HEK293 (cell line): ENCODE results near the gene ATRNL1.

Experiments
- CTCF ChIA-PET: fragments of 350-600 bp; formaldehyde crosslinking; extraction: SDS; loops from one replicate; lab custom pipeline; 2021; ENCODE audit warnings: antibody characterized with exemption; lab: Yijun Ruan, JAX
- POLR2A ChIA-PET: fragments of 300-600 bp; formaldehyde crosslinking; extraction: SDS; loops from one replicate; lab custom pipeline; 2020; ENCODE audit warnings: antibody characterized with exemption, inconsistent platforms; lab: Yijun Ruan, JAX
- H3K27ac ChIP-seq: fragments of 200-500 bp; sonication (Bioruptor generic); 2 replicates; pipeline ENCODE4 v1.5.1; 2014; ENCODE audit warnings: low read depth, low read length, control low read depth, inconsistent platforms; ENCODE audit errors: extremely low read depth
- H3K36me3 ChIP-seq, 2 experiments: fragments of 200-500 bp in 1 of 2; sonication (Bioruptor generic) in 1 of 2; 1 replicate in 1 of 2; 2 replicates in 1 of 2; pipeline ENCODE4 v1.5.1; 2014 to 2017; ENCODE audit warnings: inconsistent platforms in 2 of 2, low read length in 2 of 2; ENCODE audit not compliant: control insufficient read depth in 2 of 2, insufficient read depth in 1 of 2
- H3K4me1 ChIP-seq: fragments of 200-500 bp; sonication (Bioruptor generic); 2 replicates; pipeline ENCODE4 v1.5.1; 2014; ENCODE audit warnings: mild to moderate bottlenecking, low read length, inconsistent platforms; ENCODE audit not compliant: control insufficient read depth, insufficient read depth
- H3K4me3 ChIP-seq: 2 replicates; pipeline ENCODE4 v1.5.1; 2011; ENCODE audit warnings: low read depth, mild to moderate bottlenecking, control low read depth, low read length, moderate library complexity
- H3K9me3 ChIP-seq: fragments of 200-500 bp; sonication (Bioruptor generic); 2 replicates; pipeline ENCODE4 v1.5.1; 2014; ENCODE audit warnings: low read depth, low read length, inconsistent platforms; ENCODE audit not compliant: control insufficient read depth, insufficient read depth
- BCL11A ChIP-seq: fragments of 450-650 bp; formaldehyde crosslinking; IDR thresholded peaks from 2 replicates; pipeline ENCODE4 v1.5.1; 2016; ENCODE audit warnings: low read depth, missing biosample characterization, missing genetic modification characterization
- GLIS1 ChIP-seq: fragments of 450-650 bp; formaldehyde crosslinking; IDR thresholded peaks from 2 replicates; pipeline ENCODE4 v1.5.1; 2016; ENCODE audit warnings: missing biosample characterization, missing genetic modification characterization
- HOXA7 ChIP-seq: sonication (generic); formaldehyde crosslinking; IDR thresholded peaks from 2 replicates; pipeline ENCODE4 v1.8.1; 2022; ENCODE audit warnings: missing genetic modification reagents, borderline replicate concordance
- KLF16 ChIP-seq: fragments of 450-650 bp; formaldehyde crosslinking; IDR thresholded peaks from 2 replicates; pipeline ENCODE4 v1.5.1; 2017; ENCODE audit warnings: missing biosample characterization, missing genetic modification characterization
- MYNN ChIP-seq: fragments of 450-650 bp; formaldehyde crosslinking; IDR thresholded peaks from 2 replicates; pipeline ENCODE4 v1.5.1; 2016; ENCODE audit warnings: missing biosample characterization, missing genetic modification characterization, borderline replicate concordance
- MZF1 ChIP-seq: fragments of 450-650 bp; formaldehyde crosslinking; IDR thresholded peaks from 2 replicates; pipeline ENCODE4 v1.5.1; 2017; ENCODE audit warnings: missing biosample characterization, missing genetic modification characterization, borderline replicate concordance
- SCRT2 ChIP-seq: fragments of 450-650 bp; formaldehyde crosslinking; IDR thresholded peaks from 2 replicates; pipeline ENCODE4 v1.5.1; 2016; ENCODE audit warnings: missing biosample characterization, missing genetic modification characterization
- ZBTB8A ChIP-seq: fragments of 450-650 bp; formaldehyde crosslinking; IDR thresholded peaks from 2 replicates; pipeline ENCODE4 v1.5.1; 2016; ENCODE audit warnings: missing biosample characterization, missing genetic modification characterization
- ZFP41 ChIP-seq: fragments of 450-650 bp; formaldehyde crosslinking; IDR thresholded peaks from 2 replicates; pipeline ENCODE4 v1.5.1; 2016; ENCODE audit warnings: missing biosample characterization, missing genetic modification characterization, borderline replicate concordance
- ZNF132 ChIP-seq: fragments of 450-650 bp; formaldehyde crosslinking; IDR thresholded peaks from 2 replicates; pipeline ENCODE4 v1.5.1; 2017; ENCODE audit warnings: missing biosample characterization, missing genetic modification characterization, borderline replicate concordance
- ZNF266 ChIP-seq: fragments of 450-650 bp; formaldehyde crosslinking; IDR thresholded peaks from 2 replicates; pipeline ENCODE4 v1.5.1; 2016; ENCODE audit warnings: missing biosample characterization, missing genetic modification characterization, low read depth
- ZNF433 ChIP-seq: fragments of 450-650 bp; formaldehyde crosslinking; IDR thresholded peaks from 2 replicates; pipeline ENCODE4 v1.5.1; 2016; ENCODE audit warnings: missing biosample characterization, missing genetic modification characterization, low read depth
- ZNF571 ChIP-seq: fragments of 450-650 bp; formaldehyde crosslinking; IDR thresholded peaks from 2 replicates; pipeline ENCODE4 v1.5.0; 2017; ENCODE audit warnings: missing biosample characterization, missing genetic modification characterization
- ZNF658 ChIP-seq: fragments of 450-650 bp; formaldehyde crosslinking; IDR thresholded peaks from 2 replicates; pipeline ENCODE4; 2016; ENCODE audit warnings: missing biosample characterization, missing genetic modification characterization
- ZNF768 ChIP-seq: fragments of 450-650 bp; formaldehyde crosslinking; IDR thresholded peaks from 2 replicates; pipeline ENCODE4 v1.5.1; 2018; ENCODE audit warnings: missing biosample characterization, mild to moderate bottlenecking, missing genetic modification characterization
- ZNF791 ChIP-seq: fragments of 450-650 bp; formaldehyde crosslinking; IDR thresholded peaks from 2 replicates; pipeline ENCODE4 v1.5.1; 2016; ENCODE audit warnings: missing biosample characterization, missing genetic modification characterization
- TF ChIP-seq, protein P1 (sequence below): fragments of 450-650 bp; formaldehyde crosslinking; IDR thresholded peaks from 2 replicates; pipeline ENCODE4 v1.5.1; 2016; ENCODE audit warnings: missing biosample characterization, missing genetic modification characterization
- TF ChIP-seq, protein P2 (sequence below): fragments of 450-650 bp; formaldehyde crosslinking; IDR thresholded peaks from 2 replicates; pipeline ENCODE4 v1.5.1; 2016; ENCODE audit warnings: missing biosample characterization, missing genetic modification characterization
- TF ChIP-seq, protein P3 (sequence below): fragments of 450-650 bp; formaldehyde crosslinking; IDR thresholded peaks from 2 replicates; pipeline ENCODE4 v1.5.1; 2016; ENCODE audit warnings: missing biosample characterization, missing genetic modification characterization, low read depth
- TF ChIP-seq, protein P4 (sequence below): fragments of 450-650 bp; formaldehyde crosslinking; IDR thresholded peaks from 2 replicates; pipeline ENCODE4 v1.5.1; 2016; ENCODE audit warnings: missing biosample characterization, missing genetic modification characterization, borderline replicate concordance
- TF ChIP-seq, protein P5 (sequence below): fragments of 450-650 bp; formaldehyde crosslinking; IDR thresholded peaks from 2 replicates; pipeline ENCODE4 v1.5.1; 2016; ENCODE audit warnings: missing biosample characterization, missing genetic modification characterization

ATRNL1 gene

DNA sequence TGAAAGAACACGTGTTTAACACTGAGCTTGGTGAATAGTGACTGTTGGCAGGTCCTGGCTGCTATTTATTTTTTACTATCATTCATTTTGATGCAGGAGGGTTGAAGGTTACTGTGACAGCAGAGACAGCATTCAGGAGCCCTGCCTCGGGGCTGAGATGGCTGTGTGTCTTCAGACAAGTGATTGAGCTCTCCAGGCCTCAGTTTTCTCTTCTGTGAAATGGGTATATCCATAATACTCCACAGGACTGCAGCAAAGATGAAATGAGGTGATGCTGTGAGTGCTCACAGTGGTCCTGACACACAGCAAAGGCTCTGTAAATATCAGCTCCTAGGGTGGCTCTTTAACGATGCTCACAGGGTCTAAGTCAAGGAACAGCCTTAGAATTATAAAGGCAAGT, 884.7 kb downstream of the ATRNL1 start (continued):
- TF ChIP-seq ZNF132 (tag by site-specific recombination): no peak
- TF ChIP-seq HOXA7: no peak
- TF ChIP-seq BCL11A: no peak
- no peak for TF ChIP-seq ZBTB8A (tag by site-specific recombination)

DNA sequence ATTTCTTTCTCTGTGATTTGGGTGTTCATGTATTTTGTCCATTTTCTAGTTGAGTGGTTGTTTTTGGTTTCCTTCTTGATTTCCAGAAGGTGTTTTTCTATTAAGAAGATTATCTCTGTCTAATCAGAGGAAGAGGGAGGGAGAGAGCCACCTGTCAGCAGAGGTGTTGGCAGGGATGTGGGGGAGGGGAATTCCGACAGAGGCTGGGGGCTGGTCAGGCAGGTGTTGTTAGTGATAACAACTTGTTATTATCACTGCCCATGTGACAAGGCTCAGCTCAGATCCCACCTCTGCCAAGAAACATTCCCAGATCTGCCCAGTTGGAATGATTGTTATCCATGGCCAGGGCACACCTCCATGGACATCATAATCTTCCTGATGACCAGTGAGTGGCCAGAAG, 886.4 kb downstream of the ATRNL1 start:
- TF ChIP-seq BCL11A (no peak), ZNF658 (tag by site-specific recombination) (no peak), ZNF791 (tag by site-specific recombination) (no peak), MZF1 (tag by site-specific recombination) (no peak), ZNF433 (no peak), ZNF266 (tag by site-specific recombination) (no peak), SCRT2 (no peak), GLIS1 (no peak), MYNN (tag by site-specific recombination) (no peak), ZNF768 (tag by site-specific recombination) (no peak)
- TF ChIP-seq, protein P1, sequence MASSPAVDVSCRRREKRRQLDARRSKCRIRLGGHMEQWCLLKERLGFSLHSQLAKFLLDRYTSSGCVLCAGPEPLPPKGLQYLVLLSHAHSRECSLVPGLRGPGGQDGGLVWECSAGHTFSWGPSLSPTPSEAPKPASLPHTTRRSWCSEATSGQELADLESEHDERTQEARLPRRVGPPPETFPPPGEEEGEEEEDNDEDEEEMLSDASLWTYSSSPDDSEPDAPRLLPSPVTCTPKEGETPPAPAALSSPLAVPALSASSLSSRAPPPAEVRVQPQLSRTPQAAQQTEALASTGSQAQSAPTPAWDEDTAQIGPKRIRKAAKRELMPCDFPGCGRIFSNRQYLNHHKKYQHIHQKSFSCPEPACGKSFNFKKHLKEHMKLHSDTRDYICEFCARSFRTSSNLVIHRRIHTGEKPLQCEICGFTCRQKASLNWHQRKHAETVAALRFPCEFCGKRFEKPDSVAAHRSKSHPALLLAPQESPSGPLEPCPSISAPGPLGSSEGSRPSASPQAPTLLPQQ (tag by site-specific recombination): no peak
- TF ChIP-seq, protein P2, sequence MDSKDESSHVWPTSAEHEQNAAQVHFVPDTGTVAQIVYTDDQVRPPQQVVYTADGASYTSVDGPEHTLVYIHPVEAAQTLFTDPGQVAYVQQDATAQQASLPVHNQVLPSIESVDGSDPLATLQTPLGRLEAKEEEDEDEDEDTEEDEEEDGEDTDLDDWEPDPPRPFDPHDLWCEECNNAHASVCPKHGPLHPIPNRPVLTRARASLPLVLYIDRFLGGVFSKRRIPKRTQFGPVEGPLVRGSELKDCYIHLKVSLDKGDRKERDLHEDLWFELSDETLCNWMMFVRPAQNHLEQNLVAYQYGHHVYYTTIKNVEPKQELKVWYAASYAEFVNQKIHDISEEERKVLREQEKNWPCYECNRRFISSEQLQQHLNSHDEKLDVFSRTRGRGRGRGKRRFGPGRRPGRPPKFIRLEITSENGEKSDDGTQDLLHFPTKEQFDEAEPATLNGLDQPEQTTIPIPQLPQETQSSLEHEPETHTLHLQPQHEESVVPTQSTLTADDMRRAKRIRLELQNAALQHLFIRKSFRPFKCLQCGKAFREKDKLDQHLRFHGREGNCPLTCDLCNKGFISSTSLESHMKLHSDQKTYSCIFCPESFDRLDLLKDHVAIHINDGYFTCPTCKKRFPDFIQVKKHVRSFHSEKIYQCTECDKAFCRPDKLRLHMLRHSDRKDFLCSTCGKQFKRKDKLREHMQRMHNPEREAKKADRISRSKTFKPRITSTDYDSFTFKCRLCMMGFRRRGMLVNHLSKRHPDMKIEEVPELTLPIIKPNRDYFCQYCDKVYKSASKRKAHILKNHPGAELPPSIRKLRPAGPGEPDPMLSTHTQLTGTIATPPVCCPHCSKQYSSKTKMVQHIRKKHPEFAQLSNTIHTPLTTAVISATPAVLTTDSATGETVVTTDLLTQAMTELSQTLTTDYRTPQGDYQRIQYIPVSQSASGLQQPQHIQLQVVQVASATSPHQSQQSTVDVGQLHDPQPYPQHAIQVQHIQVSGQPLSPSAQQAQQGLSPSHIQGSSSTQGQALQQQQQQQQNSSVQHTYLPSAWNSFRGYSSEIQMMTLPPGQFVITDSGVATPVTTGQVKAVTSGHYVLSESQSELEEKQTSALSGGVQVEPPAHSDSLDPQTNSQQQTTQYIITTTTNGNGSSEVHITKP (tag by site-specific recombination): no peak
- TF ChIP-seq, protein P3, sequence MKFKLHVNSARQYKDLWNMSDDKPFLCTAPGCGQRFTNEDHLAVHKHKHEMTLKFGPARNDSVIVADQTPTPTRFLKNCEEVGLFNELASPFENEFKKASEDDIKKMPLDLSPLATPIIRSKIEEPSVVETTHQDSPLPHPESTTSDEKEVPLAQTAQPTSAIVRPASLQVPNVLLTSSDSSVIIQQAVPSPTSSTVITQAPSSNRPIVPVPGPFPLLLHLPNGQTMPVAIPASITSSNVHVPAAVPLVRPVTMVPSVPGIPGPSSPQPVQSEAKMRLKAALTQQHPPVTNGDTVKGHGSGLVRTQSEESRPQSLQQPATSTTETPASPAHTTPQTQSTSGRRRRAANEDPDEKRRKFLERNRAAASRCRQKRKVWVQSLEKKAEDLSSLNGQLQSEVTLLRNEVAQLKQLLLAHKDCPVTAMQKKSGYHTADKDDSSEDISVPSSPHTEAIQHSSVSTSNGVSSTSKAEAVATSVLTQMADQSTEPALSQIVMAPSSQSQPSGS (tag by site-specific recombination): no peak
- no peak overlapping the region for H3K4me3 ChIP-seq
- no peaks in the 10 kb centered on the region for H3K4me1 ChIP-seq
- no peaks in the 10 kb centered on the region for H3K36me3 ChIP-seq
- ChIA-PET POLR2A (no interaction called here), CTCF (no interaction called here)
- no peak overlapping the region for H3K27ac ChIP-seq
- no peaks in the 10 kb centered on the region for H3K9me3 ChIP-seq

DNA sequence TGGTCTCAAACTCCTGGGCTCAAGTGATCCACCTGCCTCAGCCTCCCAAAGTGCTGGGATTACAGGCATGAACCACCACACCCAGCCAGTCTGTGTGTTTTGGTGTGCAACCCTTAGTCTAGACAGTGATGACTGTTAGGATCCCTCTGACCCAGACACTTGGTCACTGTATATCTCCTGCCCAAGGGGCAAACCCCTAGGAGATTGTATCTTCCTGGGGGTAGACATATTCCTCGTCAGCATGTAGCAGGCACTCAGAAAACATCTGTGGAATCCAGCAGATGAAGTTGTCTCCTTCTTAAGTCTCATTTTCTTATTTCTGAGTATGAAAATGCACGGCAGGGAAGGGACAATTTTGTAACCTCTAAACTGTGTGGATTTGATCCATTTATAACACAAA, 887.3 kb downstream of the ATRNL1 start:
- ChIA-PET POLR2A (no interaction called here), CTCF (no interaction called here)
- Histone ChIP-seq H3K27ac (no peak overlapping the region), H3K4me3 (no peak overlapping the region), H3K36me3 (no peaks in the 10 kb centered on the region), H3K4me1 (no peaks in the 10 kb centered on the region), H3K9me3 (no peaks in the 10 kb centered on the region)
- TF ChIP-seq ZNF571 (tag by site-specific recombination) (no peak), KLF16 (no peak), MZF1 (tag by site-specific recombination) (no peak), ZFP41 (tag by site-specific recombination) (no peak)
- TF ChIP-seq, protein P4, sequence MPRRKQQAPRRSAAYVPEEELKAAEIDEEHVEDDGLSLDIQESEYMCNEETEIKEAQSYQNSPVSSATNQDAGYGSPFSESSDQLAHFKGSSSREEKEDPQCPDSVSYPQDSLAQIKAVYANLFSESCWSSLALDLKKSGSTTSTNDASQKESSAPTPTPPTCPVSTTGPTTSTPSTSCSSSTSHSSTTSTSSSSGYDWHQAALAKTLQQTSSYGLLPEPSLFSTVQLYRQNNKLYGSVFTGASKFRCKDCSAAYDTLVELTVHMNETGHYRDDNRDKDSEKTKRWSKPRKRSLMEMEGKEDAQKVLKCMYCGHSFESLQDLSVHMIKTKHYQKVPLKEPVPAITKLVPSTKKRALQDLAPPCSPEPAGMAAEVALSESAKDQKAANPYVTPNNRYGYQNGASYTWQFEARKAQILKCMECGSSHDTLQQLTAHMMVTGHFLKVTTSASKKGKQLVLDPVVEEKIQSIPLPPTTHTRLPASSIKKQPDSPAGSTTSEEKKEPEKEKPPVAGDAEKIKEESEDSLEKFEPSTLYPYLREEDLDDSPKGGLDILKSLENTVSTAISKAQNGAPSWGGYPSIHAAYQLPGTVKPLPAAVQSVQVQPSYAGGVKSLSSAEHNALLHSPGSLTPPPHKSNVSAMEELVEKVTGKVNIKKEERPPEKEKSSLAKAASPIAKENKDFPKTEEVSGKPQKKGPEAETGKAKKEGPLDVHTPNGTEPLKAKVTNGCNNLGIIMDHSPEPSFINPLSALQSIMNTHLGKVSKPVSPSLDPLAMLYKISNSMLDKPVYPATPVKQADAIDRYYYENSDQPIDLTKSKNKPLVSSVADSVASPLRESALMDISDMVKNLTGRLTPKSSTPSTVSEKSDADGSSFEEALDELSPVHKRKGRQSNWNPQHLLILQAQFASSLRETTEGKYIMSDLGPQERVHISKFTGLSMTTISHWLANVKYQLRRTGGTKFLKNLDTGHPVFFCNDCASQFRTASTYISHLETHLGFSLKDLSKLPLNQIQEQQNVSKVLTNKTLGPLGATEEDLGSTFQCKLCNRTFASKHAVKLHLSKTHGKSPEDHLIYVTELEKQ (tag by site-specific recombination): no peak
- TF ChIP-seq, protein P5, sequence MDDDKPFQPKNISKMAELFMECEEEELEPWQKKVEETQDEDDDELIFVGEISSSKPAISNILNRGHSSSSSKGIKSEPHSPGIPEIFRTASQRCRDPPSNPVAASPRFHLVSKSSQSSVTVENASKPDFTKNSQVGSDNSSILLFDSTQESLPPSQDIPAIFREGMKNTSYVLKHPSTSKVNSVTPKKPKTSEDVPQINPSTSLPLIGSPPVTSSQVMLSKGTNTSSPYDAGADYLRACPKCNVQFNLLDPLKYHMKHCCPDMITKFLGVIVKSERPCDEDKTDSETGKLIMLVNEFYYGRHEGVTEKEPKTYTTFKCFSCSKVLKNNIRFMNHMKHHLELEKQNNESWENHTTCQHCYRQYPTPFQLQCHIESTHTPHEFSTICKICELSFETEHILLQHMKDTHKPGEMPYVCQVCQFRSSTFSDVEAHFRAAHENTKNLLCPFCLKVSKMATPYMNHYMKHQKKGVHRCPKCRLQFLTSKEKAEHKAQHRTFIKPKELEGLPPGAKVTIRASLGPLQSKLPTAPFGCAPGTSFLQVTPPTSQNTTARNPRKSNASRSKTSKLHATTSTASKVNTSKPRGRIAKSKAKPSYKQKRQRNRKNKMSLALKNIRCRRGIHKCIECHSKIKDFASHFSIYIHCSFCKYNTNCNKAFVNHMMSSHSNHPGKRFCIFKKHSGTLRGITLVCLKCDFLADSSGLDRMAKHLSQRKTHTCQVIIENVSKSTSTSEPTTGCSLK (tag by site-specific recombination): no peak
